HL-60 (cell line): ENCODE measurements around the gene ARIH2.

Experiments
- DNase-seq, 2 experiments: peaks; one replicate each; pipeline ENCODE4 v3.0.0-alpha.2; 2010 to 2020; ENCODE audit warnings: low read depth in 1 of 2, low spot score in 1 of 2
- H3K27ac ChIP-seq: fragments of 250-450 bp; sonication (Bioruptor Pico); replicated peaks from 2 replicates; pipeline ENCODE4 v1.5.1; 2020; ENCODE audit warnings: mild to moderate bottlenecking, moderate library complexity
- H3K27me3 ChIP-seq: fragments of 250-450 bp; sonication (Bioruptor Pico); 2 replicates; pipeline ENCODE4 v1.5.1; 2021; ENCODE audit warnings: mild to moderate bottlenecking, moderate library complexity; ENCODE audit not compliant: insufficient read depth, poor library complexity, severe bottlenecking
- H3K4me3 ChIP-seq: replicated peaks from 2 replicates; pipeline ENCODE4 v1.5.1; 2011; ENCODE audit warnings: mild to moderate bottlenecking, control low read depth, low read length; ENCODE audit not compliant: insufficient read depth
- GABPA ChIP-seq: IDR thresholded peaks from 2 replicates; pipeline ENCODE4 v1.6.1; 2012; ENCODE audit warnings: low read depth
- POLR2AphosphoS5 ChIP-seq: IDR thresholded peaks from 2 replicates; pipeline ENCODE4 v1.6.1; 2012; ENCODE audit warnings: low read depth
- REST ChIP-seq: IDR thresholded peaks from 2 replicates; pipeline ENCODE4 v1.6.1; 2012; ENCODE audit warnings: low read depth; ENCODE audit not compliant: insufficient replicate concordance
- SPI1 ChIP-seq: IDR thresholded peaks from 2 replicates; pipeline ENCODE4 v1.6.1; 2012; ENCODE audit warnings: low read depth, mild to moderate bottlenecking, borderline replicate concordance
- TF ChIP-seq, protein P1 (sequence below): IDR thresholded peaks from one replicate; pipeline ENCODE4 v1.5.1; 2011; ENCODE audit warnings: low read length, control low read depth, inconsistent platforms; ENCODE audit not compliant: insufficient read depth

The ARIH2 gene

GRCh38 chr3:49001155-49001554 is 82.5 kb downstream of the ARIH2 start:
- TF ChIP-seq SPI1, result no peak
- no peak for TF ChIP-seq POLR2AphosphoS5
- H3K27ac ChIP-seq, result no peak overlapping the region
- no peak overlapping the region for H3K4me3 ChIP-seq
- H3K27me3 ChIP-seq, result no peaks in the 10 kb centered on the region
- no peak for DNase-seq

DNA sequence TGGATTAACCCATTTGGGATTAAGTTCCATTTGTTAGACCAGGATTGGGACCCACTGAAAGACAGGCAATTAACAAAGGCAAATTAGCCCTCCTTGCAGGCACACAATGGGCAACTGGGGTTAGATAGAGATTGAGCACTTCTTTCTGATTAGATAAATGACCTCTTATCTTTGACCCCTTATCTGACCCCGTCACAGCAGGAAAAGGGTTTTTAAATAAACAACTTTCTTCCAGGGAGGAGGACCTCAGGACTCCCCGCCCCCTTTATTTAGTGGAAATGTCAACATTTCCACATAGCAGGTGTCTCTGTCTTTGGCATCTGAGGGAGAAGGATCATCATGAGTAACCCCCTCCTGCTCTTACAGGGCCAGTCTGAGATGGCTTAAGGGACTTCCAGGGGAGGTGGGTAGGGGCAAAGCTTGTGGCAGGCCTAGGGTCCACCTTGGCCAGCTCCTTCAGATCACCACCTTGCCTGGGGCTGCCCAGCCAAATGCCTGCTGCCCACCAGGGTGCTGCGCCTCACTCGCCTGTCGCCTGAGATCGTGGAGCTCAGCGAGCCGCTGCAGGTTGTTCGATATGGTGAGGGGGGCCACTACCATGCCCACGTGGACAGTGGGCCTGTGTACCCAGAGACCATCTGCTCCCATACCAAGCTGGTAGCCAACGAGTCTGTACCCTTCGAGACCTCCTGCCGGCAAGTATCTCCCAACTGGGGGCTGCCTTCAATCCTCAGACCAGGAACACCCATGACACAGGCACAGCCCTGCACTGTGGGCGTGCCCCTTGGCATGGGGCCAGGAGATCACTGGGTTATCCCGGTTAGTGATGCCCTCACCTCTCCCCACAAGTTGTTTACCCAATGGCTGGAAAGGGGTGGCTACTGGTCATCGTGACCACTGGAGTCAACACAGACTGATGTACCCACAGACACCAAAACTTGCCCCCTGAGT is 86.0 kb downstream of the ARIH2 start:
- no peak for TF ChIP-seq POLR2AphosphoS5
- TF ChIP-seq, protein P1, sequence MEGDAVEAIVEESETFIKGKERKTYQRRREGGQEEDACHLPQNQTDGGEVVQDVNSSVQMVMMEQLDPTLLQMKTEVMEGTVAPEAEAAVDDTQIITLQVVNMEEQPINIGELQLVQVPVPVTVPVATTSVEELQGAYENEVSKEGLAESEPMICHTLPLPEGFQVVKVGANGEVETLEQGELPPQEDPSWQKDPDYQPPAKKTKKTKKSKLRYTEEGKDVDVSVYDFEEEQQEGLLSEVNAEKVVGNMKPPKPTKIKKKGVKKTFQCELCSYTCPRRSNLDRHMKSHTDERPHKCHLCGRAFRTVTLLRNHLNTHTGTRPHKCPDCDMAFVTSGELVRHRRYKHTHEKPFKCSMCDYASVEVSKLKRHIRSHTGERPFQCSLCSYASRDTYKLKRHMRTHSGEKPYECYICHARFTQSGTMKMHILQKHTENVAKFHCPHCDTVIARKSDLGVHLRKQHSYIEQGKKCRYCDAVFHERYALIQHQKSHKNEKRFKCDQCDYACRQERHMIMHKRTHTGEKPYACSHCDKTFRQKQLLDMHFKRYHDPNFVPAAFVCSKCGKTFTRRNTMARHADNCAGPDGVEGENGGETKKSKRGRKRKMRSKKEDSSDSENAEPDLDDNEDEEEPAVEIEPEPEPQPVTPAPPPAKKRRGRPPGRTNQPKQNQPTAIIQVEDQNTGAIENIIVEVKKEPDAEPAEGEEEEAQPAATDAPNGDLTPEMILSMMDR, result no peak
- TF ChIP-seq GABPA, result no peak
- no peak for TF ChIP-seq SPI1
- no peak for TF ChIP-seq REST
- no peak for DNase-seq
- H3K27me3 ChIP-seq, result no peaks in the 10 kb centered on the region
- H3K27ac ChIP-seq, result no peak overlapping the region
- no peak overlapping the region for H3K4me3 ChIP-seq

DNA sequence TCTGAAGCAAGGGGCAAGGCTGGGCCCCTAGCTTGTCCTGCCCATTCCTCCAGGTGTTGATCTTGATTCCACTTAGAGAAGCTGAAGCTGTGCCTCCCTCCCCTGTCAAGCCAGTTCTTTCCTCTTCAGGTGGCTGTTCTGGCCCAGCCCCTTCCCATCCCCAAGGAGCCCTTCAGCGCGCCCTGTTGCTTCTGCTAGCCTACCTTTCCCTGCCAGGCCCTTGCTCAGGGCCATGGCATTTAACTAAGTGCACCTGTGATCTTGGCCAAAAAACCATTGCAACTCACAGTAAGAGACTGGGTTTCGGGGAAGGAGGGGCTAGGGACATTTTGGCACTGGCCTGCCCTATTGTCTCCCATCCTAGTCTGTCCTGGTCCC is 86.7 kb downstream of the ARIH2 start:
- Histone ChIP-seq H3K27ac (no peak overlapping the region), H3K4me3 (no peak overlapping the region), H3K27me3 (no peaks in the 10 kb centered on the region)
- TF ChIP-seq, protein P1, result no peak
- no peak for TF ChIP-seq SPI1
- TF ChIP-seq GABPA, result no peak
- TF ChIP-seq POLR2AphosphoS5, result no peak
- no peak for TF ChIP-seq REST
- no peak for DNase-seq

DNA sequence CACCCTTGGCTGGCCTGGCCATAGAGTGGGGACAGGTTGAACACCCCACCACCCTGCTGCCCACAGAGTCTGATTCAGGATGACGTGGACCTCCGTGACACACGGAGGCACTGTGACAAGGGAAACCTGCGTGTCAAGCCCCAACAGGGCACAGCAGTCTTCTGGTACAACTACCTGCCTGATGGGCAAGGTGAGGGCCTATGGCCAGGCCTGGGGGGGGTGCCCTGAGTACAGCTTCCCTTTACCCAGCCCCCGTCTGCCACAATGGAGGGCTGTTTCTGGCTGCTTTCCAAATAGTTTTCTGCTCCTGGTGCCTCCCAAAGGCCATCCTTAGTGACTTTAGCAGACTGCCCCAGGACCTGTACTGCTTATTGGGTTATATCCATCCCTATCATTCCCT is 87.4 kb downstream of the ARIH2 start:
- DNase-seq, result no peak
- TF ChIP-seq GABPA (no peak), POLR2AphosphoS5 (no peak), REST (no peak), SPI1 (no peak)
- TF ChIP-seq, protein P1, result no peak
- Histone ChIP-seq H3K4me3 (no peak overlapping the region), H3K27me3 (no peaks in the 10 kb centered on the region), H3K27ac (peak overlapping the region; percentile 89; the same call in 1 of the 2 replicates)
